GM20431 (cell line): ENCODE measurements around the gene PLK5.
"Not testable (repeated sequence)": the region's sequence is repeated elsewhere in the genome, so short reads cannot be mapped to it uniquely, and the experiment has no call there.

Experiments used
- in situ Hi-C: fragments of 300-500 bp; cut with MseI, MboI; formaldehyde crosslinking; loops from one replicate; pipeline ENCODE4 v1.15.0; 2020; ENCODE audit warnings: low sequenced_read_pairs; ENCODE audit not compliant: unreplicated experiment

PLK5 gene

GRCh38 chr19:1491114-1491848 lies 32.6 kb upstream of the PLK5 start, which contains the start of gene REEP6:
REEP6 (plus strand) TSS chr19:1491181; CDS start chr19:1491270, 89 bp downstream.
- in situ Hi-C loops = no loop called here

GRCh38 chr19:1491849-1492170 lies 32.1 kb upstream of the PLK5 start:
- in situ Hi-C loops = no loop called here

GRCh38 chr19:1492474-1493006 lies 31.3 kb upstream of the PLK5 start:
- in situ Hi-C loops = no loop called here

- in situ Hi-C loops = no loop called here
Measured at GRCh38 chr19:1494115-1494815, 29.6 kb upstream of the PLK5 start.

- in situ Hi-C loops = no loop called here
Measured at GRCh38 chr19:1495051-1495798, 28.7 kb upstream of the PLK5 start.

GRCh38 chr19:1495799-1496713 lies 27.8 kb upstream of the PLK5 start:
- in situ Hi-C loops = no loop called here

- in situ Hi-C loops = no loop called here
Measured at GRCh38 chr19:1496714-1497577, 26.9 kb upstream of the PLK5 start.

GRCh38 chr19:1497578-1498235 lies 26.2 kb upstream of the PLK5 start:
- in situ Hi-C loops = no loop called here

- in situ Hi-C loops = not testable (repeated sequence)
Measured at GRCh38 chr19:1499231-1499630, 24.6 kb upstream of the PLK5 start.

- in situ Hi-C loops = no loop called here
Measured at GRCh38 chr19:1501200-1501595, 22.7 kb upstream of the PLK5 start.

- in situ Hi-C loops = no loop called here
Measured at GRCh38 chr19:1502433-1503088, 21.3 kb upstream of the PLK5 start.

- in situ Hi-C loops = no loop called here
Measured at GRCh38 chr19:1503089-1503924, 20.6 kb upstream of the PLK5 start.

- in situ Hi-C loops = no loop called here
Measured at GRCh38 chr19:1503925-1504773, 19.7 kb upstream of the PLK5 start.

GRCh38 chr19:1505012-1505411 lies 18.9 kb upstream of the PLK5 start:
- in situ Hi-C loops = no loop called here

GRCh38 chr19:1505991-1506881 lies 17.6 kb upstream of the PLK5 start:
- in situ Hi-C loops = no loop called here
